SH-SY5Y (cell line): ENCODE results near the gene KIF26B.

Experiments used
- GATA2 ChIP-seq: IDR thresholded peaks from 2 replicates; pipeline ENCODE4 v1.6.1; 2011; ENCODE audit warnings: mild to moderate bottlenecking, low read depth, low read length
- GATA3 ChIP-seq: IDR thresholded peaks from 2 replicates; pipeline ENCODE4 v1.6.1; 2011; ENCODE audit warnings: low read depth, mild to moderate bottlenecking, low read length, moderate library complexity

DNA sequence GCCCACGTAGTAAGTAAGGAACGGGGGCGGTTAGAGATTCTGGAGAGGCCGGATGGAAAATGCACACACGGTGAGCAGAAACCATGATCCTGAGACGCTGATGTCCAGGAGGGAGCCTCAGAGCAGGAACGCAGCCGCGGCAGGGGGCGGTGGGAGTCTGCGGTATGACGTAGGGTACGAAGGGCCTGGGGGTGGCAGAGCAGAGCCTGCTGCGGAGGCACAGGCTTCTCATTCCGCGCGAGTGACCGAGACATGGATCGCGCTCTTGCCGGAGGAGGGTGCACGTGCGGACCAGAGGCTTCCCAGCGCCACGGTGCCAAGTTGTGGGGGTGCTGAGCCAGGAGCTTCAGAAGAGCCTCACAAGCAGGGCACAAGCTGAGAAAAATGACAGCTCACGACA lies 176.2 kb downstream of the KIF26B start:
- TF ChIP-seq GATA2 = no peak
- TF ChIP-seq GATA3 = no peak
